HG03442 (cell line): ENCODE data around the gene STK10.
A peak's percentile ranks its signal among the peaks of the same experiment; 100 is the strongest.
"Not testable (repeated sequence)": the region's sequence is repeated elsewhere in the genome, so short reads cannot be mapped to it uniquely, and the experiment has no call there.

Experiments used
- ATAC-seq: cut with Tn5 transposase; IDR thresholded peaks from one replicate; pipeline ENCODE4 v1.9.1; 2021; ENCODE audit warnings: mild to moderate bottlenecking, moderate library complexity; ENCODE audit not compliant: unreplicated experiment

STK10 gene

DNA sequence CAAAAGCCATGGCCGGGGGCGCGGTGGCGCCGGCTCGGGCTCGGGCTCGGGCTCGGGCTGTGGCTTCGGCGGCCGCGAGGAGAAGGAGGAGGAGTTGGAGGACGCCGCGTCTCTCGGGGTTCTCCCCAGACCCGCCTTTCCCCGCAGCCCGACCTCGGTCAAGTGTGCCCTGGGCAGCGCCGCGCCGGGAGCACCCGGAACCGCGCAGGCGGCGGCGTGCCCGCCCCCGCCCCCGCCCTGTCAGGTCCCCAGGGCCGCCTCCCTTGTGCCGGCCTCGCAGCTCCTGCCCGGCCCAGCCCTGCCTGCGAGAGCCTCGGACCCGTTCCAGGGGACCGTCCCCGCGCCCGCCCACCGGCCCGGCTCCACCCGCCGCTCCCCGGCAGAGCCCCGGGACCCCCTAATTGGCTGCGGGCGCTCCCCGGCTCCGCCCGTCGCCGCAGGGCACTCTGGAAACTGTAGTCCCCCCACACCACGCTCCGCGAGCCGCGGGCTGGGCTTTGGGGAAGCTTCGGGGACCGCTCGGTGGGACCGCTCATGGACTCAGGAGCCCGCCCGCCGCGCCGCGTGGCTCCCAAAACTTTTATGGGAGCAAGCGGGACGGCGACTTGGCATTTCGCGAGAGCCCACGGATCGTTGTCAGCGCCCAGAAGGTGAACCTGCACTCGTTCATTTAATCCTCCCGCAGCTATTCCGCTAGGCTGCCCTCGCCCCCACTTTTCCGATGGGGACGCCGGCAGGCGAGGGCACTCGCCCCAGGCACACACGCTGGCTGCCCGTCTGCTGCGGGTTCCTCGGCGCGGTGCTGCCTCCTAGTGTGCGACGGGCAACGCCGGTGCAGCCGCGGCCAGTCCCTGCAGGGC lies at the start of gene STK10:
Gene STK10, minus strand, starts transcription at position 192 of the 860 bp plus-strand sequence. Its CDS starts 182 bp downstream, at position 10.
- peak; percentile 70 for ATAC-seq

DNA sequence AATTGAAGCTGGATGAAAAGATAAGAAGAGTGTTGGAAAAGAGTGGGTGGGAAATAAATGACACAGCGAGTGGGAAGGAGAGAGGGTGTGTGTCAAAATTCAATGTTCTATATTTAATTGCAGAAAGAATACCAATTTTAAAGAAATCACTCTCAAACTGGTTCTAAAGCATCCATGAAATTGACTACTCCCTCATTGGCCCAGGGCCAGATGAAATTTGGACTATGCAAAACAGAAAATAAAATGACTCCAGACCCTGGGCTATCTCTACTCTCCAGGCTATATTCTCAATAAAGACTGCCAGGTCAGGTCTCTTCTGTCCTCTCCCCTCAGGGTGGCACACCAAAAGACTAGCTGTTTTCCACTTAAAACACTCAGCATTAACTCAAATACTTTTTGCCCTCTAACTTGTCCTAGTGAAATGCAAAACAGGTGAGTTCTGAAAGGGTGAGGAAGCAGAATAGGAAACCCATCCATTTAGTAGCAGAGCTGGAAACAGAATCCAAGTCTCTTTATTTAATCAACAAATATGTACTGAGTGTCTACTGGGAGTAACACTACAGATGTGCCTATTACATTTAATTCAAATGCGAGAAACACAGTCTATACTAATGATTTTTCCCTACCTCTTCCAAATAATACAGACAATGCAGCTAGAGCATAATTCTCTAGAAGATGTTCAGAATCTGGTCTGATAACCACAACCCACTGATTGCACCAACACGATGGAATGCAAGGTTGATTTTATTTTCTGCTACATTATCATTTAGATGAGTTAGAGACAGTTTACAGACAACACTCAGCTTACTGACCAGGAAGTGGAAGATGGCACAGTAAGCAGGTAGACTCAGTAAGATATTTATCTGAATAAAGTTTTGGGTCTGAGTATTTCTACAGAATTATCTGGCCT lies 48.1 kb upstream of the STK10 start:
- ATAC-seq: no peak

- peak; percentile 61 for ATAC-seq
Measured at GRCh38 chr5:172235132-172235780, 47.2 kb upstream of the STK10 start.

- no peak for ATAC-seq
Measured at GRCh38 chr5:172234031-172234430, 46.0 kb upstream of the STK10 start.

DNA sequence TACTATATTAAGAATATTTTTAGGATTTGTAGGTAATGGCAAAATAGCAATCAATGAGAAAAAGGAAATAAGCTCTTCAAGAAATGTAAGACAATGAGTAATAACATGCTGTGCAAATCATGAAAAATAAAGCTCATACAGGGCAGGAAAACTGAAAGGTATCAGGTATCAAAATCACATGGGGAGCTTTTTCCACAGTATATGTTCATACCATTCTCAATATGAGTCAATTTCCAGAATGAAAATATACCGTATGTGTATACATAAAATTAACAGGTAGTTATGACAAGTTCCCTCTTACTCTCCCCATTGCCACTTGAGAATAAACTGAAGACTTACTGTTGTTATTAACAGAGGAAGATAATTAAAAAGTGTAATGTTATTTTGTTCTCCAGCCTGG lies 41.9 kb upstream of the STK10 start:
- no peak for ATAC-seq

GRCh38 chr5:172224996-172225395 lies 37.0 kb upstream of the STK10 start:
- ATAC-seq: peak; percentile 20

DNA sequence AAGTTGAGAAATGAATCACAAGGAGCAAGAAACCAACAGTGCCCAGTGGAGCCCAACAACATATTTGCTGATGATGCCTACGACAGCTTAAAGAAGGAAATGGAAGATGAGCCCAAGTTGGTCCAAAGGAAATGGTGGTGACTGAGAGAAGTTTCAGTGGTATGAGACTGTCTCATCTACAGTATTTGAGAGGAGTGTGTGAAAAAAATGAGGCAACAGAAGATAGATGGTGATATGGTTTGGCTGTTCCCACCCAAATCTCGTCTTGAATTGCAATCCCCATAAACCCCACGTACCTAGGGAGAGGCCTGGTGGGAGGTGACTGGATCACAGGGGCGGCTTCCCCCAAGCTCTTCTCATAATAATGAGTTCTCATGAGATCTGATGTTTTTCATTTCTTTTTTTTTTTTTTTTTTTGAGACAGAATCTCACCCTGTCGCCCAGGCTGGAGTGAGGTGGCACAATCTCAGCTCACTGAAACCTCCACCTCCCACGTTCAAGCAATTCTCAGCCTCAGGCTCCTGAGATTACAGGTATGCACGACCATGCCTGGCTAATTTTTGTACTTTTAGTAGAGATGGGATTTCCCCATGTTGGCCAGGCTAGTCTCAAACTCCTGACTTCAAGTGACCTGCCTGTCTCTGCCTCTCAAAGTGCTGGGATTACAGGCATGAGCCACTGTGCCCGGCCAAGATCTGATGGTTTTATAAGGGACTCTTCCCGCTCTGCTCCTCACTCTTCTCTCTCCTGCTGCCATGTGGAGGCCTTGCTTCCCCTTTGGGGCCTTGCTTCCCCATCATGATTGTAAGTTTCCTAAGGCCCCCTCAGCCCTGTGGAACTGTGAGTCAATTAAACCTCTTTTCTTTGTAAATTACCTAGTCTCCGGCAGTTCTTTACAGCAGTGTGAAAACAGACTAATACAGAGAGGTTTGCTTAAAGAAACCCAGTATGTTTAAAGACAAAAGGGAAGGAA lies 36.2 kb upstream of the STK10 start:
- peak; percentile 79 for ATAC-seq

DNA sequence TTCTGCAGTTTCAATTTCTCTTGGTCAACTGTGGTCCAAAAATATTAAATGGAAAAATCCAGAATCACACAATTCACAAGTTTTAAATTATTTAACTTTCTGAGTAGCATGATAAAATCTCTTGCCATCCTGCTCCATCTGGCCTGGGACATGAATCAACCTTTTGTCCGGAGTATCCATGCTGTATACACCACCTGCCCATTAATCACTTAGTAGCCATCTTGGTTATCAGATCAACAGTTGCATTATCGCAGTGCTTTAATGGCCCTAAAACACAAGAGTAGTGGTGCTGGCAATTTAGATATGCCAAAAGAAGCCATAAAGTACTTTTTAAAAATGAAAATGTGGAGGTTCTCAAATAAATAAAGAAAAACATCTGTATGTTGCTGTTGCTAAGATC lies 31.3 kb upstream of the STK10 start:
- ATAC-seq: no peak

DNA sequence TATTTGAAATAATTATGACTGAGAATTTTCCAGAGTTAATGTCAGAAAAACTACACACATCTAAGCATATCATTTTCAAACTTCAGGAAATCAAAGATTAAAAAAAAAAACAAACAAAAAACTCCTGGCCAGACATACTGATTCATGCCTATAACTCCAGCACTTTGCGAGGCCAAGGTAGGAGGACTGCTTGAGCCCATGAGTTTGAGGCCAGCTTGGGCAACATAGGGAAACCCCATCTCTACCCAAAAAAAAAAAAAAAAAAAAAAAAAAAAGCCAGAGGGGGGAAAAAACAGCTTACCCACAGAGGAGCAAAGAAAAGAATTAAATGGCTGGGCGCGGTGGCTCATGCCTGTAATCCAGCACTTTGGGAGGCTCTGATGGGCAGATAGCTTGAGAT lies 28.3 kb upstream of the STK10 start:
- no peak for ATAC-seq

DNA sequence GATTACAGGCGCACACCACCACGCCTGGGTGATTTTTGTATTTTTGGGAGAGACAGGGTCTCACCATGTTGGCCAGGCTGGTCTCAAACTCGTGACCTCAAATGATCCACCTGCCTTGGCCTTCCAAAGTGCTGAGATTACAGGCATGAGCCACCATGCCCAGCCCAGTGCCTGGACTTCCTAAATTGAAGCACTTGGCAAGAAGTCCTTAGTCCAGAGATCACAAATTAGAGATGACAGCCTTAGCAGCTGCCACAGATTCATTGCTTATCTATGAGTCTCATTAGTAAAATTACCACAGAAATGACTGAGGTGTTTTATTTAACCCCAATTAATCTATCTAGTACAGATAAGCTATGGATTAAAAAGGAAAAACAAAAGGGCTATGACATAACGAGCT lies 25.1 kb upstream of the STK10 start:
- no peak for ATAC-seq

DNA sequence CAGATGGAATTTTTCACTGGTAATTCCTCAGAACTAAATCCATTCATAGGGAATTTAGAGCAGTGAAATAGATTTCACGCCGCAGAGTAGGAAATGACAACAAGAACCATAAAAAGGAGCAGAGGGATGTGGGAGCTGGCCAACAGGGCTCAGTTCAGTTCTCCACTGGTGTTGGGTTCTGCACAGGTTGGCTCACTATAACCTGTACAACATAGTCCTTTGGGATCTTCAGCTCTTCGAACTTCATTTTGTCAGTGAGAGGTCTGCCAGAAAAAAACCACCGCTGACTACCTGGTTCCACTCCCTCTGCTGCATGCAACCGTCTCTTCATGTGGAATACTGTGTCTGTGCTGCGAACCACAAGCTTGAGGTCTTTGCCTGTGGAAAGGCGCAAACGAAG lies 23.7 kb upstream of the STK10 start:
- no peak for ATAC-seq

- ATAC-seq: no peak
Measured at GRCh38 chr5:172209714-172210113, 21.7 kb upstream of the STK10 start.

DNA sequence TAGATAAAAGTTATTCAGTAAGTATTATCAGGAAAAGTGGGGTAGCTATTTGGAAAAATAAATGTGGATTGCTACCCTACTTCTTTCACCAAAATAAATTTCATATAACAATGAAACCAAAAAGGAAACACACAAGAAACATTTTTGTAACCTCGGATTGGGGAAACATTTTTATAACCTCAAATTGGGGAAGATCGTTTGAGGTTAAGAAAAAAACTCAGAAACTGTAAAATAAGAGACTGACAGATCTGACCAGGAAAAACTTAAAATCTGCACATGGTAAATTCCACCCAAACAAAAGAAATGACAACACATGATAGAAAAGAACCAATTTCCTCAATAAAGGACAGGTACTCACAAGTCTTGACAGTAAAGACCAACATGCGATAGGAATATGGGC lies 19.5 kb upstream of the STK10 start:
- ATAC-seq: no peak

DNA sequence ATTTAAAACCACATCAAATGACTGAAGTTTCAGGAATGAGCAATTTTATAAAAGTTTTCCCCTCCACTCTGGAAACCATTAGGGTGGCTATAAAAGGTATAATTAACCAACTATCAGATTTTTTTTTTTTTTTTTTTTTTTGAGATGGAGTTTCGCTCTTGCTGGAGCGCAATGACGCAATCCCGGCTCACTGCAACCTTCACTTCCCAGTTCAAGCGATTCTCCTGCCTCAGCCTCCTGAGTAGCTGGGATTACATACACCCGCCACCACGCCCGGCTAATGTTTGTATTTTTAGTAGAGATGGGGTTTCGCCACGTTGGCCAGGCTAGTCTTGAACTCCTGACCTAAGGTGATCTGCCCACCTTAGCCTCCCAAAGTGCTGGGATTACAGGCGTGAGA lies 18.0 kb upstream of the STK10 start:
- ATAC-seq: not testable (repeated sequence)

DNA sequence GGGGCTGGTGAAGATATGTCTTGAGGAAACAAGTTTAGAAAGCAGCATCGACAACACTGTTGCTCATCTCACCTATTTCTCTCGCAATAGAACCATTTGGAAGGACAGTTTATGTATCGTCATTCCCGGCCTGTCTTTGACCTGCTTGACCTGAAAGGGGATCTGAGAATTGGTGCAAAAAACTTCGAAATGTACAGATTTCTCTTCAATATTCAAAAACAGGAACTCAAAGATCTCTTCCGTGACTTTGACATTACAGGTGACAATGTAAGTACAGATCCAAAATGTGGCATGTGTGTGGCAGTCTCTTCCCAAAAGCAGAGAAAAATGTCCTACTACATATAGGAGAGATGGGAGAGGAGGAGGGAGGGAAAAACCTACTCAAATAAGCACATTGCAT lies 12.5 kb upstream of the STK10 start:
- no peak for ATAC-seq

DNA sequence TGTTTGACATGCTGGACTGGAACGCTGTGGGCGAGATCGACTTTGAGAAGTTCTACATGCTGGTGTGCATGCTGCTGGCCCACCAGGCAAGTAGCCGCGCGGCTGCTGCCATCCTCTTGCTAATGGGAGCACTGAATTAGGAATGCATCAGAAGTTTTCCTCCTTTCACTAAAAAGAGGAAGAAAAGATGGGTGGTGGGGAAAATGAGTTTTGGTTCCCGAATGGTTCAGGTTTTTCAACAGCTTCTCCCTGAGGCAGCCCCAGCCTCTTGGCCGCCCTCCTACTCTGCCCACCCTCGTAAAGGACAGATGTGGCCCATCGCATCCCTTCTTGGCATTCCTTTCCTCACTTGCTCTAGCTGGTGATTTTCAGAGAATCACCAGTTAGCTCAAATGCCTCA lies 11.4 kb upstream of the STK10 start:
- ATAC-seq: no peak

GRCh38 chr5:172197775-172198174 lies 9.8 kb upstream of the STK10 start:
- ATAC-seq: not testable (repeated sequence)

DNA sequence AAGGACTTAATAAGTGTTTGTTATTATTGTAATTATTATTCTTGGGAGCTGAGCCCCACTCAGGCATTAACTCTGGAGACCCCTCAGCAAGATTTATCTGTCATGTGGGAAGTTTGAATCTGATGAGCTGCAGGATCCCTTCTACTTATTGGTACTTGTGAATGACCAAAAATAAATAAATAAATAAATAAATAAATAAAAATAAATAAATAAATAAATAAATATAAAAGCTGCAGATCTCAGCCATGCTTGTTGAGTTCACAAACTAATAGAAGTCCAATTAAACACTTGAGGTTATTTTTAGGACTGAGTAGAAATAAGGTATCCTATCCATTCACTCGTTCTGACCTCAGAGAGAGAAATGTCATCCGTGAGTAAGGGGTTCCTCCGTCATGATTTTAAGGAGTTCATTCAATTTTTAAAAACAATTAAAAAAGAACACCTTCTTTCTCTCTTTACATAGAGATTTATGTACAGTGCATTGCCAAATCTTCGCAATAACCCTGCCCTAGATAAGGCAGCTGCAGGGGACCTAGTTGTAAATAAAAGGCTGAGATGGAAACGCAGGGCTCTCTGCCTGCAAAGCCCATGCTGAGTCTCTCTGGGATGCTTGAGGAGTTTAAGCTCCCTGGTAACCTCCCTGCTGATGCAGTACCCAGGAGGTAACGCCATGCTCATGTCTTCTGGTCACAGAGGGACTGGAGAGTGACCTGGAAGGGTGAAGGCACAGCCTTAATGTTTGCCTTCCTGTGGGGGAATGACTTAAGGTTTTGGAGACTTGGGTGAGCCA lies 7.2 kb upstream of the STK10 start:
- no peak for ATAC-seq

GRCh38 chr5:172193872-172194271 lies 5.8 kb upstream of the STK10 start, which contains the start of gene EFCAB9:
TSS of gene EFCAB9 (plus strand) at chr5:172194172. CDS start at chr5:172194173, 1 bp downstream.
- no peak for ATAC-seq
